Gastroesophageal sphincter (tissue), 4 donors: Measurements from ENCODE around the gene TRMU. TPM values are rescaled to one million over a fixed set of nuclear protein-coding genes. Genes with fewer than 3 reads are reported as not detected.

Experiments used
- ATAC-seq: fragments of 150-250 bp; one replicate; pipeline ENCODE4 v1.9.1; 2016; ENCODE audit warnings: mild to moderate bottlenecking, moderate library complexity
- H3K27ac ChIP-seq, 4 donors: fragments of 200-600 bp; sonication (generic) in 3 of 4; 1 replicate in 3 of 4; 2 replicates in 1 of 4; pipeline ENCODE4 v1.5.1; 2016 to 2019
- H3K27me3 ChIP-seq: fragments of 200-600 bp; sonication (generic); one replicate; pipeline ENCODE4 v1.5.1; 2019
- H3K36me3 ChIP-seq, 2 donors: fragments of 200-600 bp; sonication (generic); one replicate each; pipeline ENCODE4 v1.5.1; 2019; ENCODE audit warnings: control low read depth in 1 of 2
- H3K4me1 ChIP-seq, 3 donors: fragments of 200-600 bp; sonication (generic); 1 replicate in 2 of 3; 2 replicates in 1 of 3; pipeline ENCODE4 v1.5.1; 2016 to 2019; ENCODE audit warnings: control low read depth in 2 of 3
- H3K4me3 ChIP-seq, 2 donors: fragments of 200-600 bp; sonication (generic); one replicate each; pipeline ENCODE4 v1.5.1; 2019; ENCODE audit warnings: mild to moderate bottlenecking in 1 of 2, moderate library complexity in 1 of 2
- H3K9me3 ChIP-seq, 3 donors: fragments of 200-600 bp; sonication (generic); one replicate each; pipeline ENCODE4 v1.5.1; 2017 to 2019; ENCODE audit warnings: control low read depth in 2 of 3
- EP300 ChIP-seq: sonication (generic); formaldehyde crosslinking; IDR thresholded peaks from one replicate; pipeline ENCODE4 v1.6.1; 2017; ENCODE audit warnings: antibody characterized with exemption, mild to moderate bottlenecking
- POLR2A ChIP-seq, 2 donors: fragments of 450-650 bp; IDR thresholded peaks; one replicate each; pipeline ENCODE4 v1.6.1; 2017; ENCODE audit warnings: antibody characterized with exemption in 2 of 2, mild to moderate bottlenecking in 2 of 2, moderate library complexity in 1 of 2
- POLR2AphosphoS5 ChIP-seq: sonication (generic); formaldehyde crosslinking; IDR thresholded peaks from one replicate; pipeline ENCODE4 v1.6.1; 2017; ENCODE audit warnings: antibody characterized with exemption
- WGBS, 2 donors: methylation state at CpG; one replicate each; pipeline ENCODE4 v1.1.5; 2018; ENCODE audit warnings: low coverage in 1 of 2; 5-methylcytosine and 5-hydroxymethylcytosine counted together
- total RNA-seq, 4 donors: library from RNA; depleted of rRNA; stranded (reverse); fragments of >200 nt; gene quantifications; one replicate each; pipeline ENCODE4 v1.1.0, GENCODE V29; 2016
- TF ChIP-seq, protein P1 (sequence below), 4 experiments: fragments of 200-600 bp in 2 of 4; fragments of 450-650 bp in 2 of 4; sonication (generic) in 1 of 4; IDR thresholded peaks; one replicate each; pipeline ENCODE4 v1.5.1; 2017 to 2019; ENCODE audit warnings: antibody characterized with exemption in 4 of 4, mild to moderate bottlenecking in 2 of 4, moderate library complexity in 2 of 4

The TRMU gene
- total RNA-seq, 4 donors from 2014 or later: 9.9 to 33.8 (median 24.6) TPM

- ATAC-seq: no peak
- WGBS, 2 donors: 60 to 77% methylated on average over 1 to 2 of the region's 9 CpGs
- Histone ChIP-seq H3K4me3 (no peak overlapping the region), H3K27ac (no peak overlapping the region), H3K4me1 (peaks cover 0 to 30% (median 13%) of the 10 kb centered on the region in 3 donors), H3K27me3 (no peaks in the 10 kb centered on the region), H3K9me3 (no peaks in the 10 kb centered on the region), H3K36me3 (peaks cover 0 to 56% of the 10 kb centered on the region in 2 donors)
- TF ChIP-seq POLR2AphosphoS5 (no peak), POLR2A (IDR thresholded peaks at IDR 0.05) (no peak), EP300 (no peak)
- TF ChIP-seq, protein P1, sequence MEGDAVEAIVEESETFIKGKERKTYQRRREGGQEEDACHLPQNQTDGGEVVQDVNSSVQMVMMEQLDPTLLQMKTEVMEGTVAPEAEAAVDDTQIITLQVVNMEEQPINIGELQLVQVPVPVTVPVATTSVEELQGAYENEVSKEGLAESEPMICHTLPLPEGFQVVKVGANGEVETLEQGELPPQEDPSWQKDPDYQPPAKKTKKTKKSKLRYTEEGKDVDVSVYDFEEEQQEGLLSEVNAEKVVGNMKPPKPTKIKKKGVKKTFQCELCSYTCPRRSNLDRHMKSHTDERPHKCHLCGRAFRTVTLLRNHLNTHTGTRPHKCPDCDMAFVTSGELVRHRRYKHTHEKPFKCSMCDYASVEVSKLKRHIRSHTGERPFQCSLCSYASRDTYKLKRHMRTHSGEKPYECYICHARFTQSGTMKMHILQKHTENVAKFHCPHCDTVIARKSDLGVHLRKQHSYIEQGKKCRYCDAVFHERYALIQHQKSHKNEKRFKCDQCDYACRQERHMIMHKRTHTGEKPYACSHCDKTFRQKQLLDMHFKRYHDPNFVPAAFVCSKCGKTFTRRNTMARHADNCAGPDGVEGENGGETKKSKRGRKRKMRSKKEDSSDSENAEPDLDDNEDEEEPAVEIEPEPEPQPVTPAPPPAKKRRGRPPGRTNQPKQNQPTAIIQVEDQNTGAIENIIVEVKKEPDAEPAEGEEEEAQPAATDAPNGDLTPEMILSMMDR (IDR thresholded peaks at IDR 0.05): no peak
These were observed 2.4 kb downstream of the TRMU start for GRCh38 chr22:46337870-46338269.

- ATAC-seq: no peak
- 88 to 90% methylated on average over 3 to 8 of the region's 8 CpGs for WGBS, 2 donors
These were observed 3.1 kb downstream of the TRMU start for GRCh38 chr22:46338636-46339035.

DNA sequence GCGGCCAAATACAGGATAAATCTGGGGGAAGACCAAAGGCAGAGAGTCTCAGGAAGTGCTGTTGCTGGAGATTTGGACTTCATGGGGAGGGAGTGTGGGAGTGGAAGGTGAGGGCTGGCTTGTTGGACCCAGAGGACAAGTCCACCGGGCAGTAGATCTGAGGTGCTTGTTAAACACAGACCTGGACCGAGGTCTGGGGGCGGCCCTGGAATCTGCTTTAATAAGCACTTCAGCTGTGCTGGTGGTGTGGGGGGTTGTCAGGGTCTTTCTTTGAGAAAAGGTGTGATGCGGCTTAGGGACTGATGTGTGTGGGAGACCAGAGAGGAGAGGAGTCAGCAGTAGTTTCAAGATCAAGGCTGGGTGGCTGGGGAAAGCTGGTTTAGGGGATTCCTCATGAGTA is 4.4 kb downstream of the TRMU start:
- no peak overlapping the region for H3K27ac ChIP-seq
- H3K36me3 ChIP-seq: peaks cover 0 to 76% of the 10 kb centered on the region in 2 donors
- 88 to 100% methylated on average over 2 to 4 of the region's 5 CpGs for WGBS, 2 donors
- no peak for ATAC-seq
- no peaks in the 10 kb centered on the region for H3K9me3 ChIP-seq
- TF ChIP-seq, protein P1 (IDR thresholded peaks at IDR 0.05): no peak
- no peak for TF ChIP-seq POLR2A (IDR thresholded peaks at IDR 0.05)
- no peak overlapping the region for H3K4me3 ChIP-seq
- peaks cover 0 to 24% (median 13%) of the 10 kb centered on the region in 3 donors for H3K4me1 ChIP-seq
- no peaks in the 10 kb centered on the region for H3K27me3 ChIP-seq

More at GRCh38 chr22:46338636-46339035, 3.1 kb downstream of the TRMU start:
- no peak overlapping the region for H3K27ac ChIP-seq
- H3K36me3 ChIP-seq: peaks cover 0 to 63% of the 10 kb centered on the region in 2 donors
- H3K4me3 ChIP-seq: no peak overlapping the region
- no peaks in the 10 kb centered on the region for H3K27me3 ChIP-seq
- TF ChIP-seq POLR2AphosphoS5 (no peak), EP300 (no peak), POLR2A (IDR thresholded peaks at IDR 0.05) (no peak)
- TF ChIP-seq, protein P1 (IDR thresholded peaks at IDR 0.05): no peak
- H3K9me3 ChIP-seq: no peaks in the 10 kb centered on the region
- peaks cover 0 to 30% (median 13%) of the 10 kb centered on the region in 3 donors for H3K4me1 ChIP-seq

DNA sequence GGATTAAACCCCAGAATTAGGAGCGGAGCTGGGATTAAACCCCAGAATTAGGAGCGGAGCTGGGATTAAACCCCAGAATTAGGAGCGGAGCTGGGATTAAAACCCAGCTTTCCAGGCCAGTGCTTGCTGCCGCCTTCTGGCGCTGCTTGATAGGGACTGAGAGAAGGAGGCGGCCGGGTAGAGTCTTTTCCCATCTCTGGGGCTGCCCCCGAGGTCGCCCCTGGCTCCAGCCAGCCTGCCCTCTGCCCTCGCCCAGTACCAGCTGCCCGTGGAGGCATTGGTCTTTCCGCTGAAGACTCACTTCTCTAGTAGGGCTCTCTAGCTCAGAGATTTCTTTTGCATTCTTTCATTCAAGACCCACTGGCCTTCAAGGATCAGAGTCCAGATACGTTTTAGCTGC is 5.2 kb downstream of the TRMU start:
- H3K36me3 ChIP-seq: peaks cover 0 to 84% of the 10 kb centered on the region in 2 donors
- TF ChIP-seq POLR2A (IDR thresholded peaks at IDR 0.05) (no peak), POLR2AphosphoS5 (no peak), EP300 (no peak)
- TF ChIP-seq, protein P1 (IDR thresholded peaks at IDR 0.05): no peak
- no peak for ATAC-seq
- no peaks in the 10 kb centered on the region for H3K27me3 ChIP-seq
- no peak overlapping the region for H3K4me3 ChIP-seq
- H3K4me1 ChIP-seq: peaks cover 0 to 21% (median 13%) of the 10 kb centered on the region in 3 donors
- WGBS, 2 donors: 74 to 80% methylated on average over 3 to 7 of the region's 13 CpGs
- H3K9me3 ChIP-seq: no peaks in the 10 kb centered on the region
- H3K27ac ChIP-seq: no peak overlapping the region

- ATAC-seq: no peak
- Histone ChIP-seq H3K9me3 (no peaks in the 10 kb centered on the region), H3K36me3 (peaks cover 0 to 100% of the 10 kb centered on the region in 2 donors), H3K4me1 (no peaks in the 10 kb centered on the region), H3K27ac (no peak overlapping the region), H3K4me3 (no peak overlapping the region), H3K27me3 (no peaks in the 10 kb centered on the region)
- WGBS, 2 donors: 71 to 84% methylated on average over 7 to 13 of the region's 19 CpGs
- TF ChIP-seq, protein P1 (IDR thresholded peaks at IDR 0.05): no peak
- TF ChIP-seq POLR2A (IDR thresholded peaks at IDR 0.05) (no peak), POLR2AphosphoS5 (no peak), EP300 (no peak)
These were observed 11.3 kb downstream of the TRMU start for GRCh38 chr22:46346680-46347405.
